IPS-18a (cell line): Measurements from ENCODE around the gene ZNF3.

ENCODE experiments used
- H3K27ac ChIP-seq: one replicate; pipeline ENCODE4 v1.5.1; 2013; ENCODE audit warnings: low read length
- H3K27me3 ChIP-seq: one replicate; pipeline ENCODE4 v1.6.1; 2013; ENCODE audit warnings: mild to moderate bottlenecking, low read length; ENCODE audit not compliant: control insufficient read depth, insufficient read depth
- H3K36me3 ChIP-seq: one replicate; pipeline ENCODE4 v1.6.1; 2013; ENCODE audit warnings: low read depth, low read length; ENCODE audit not compliant: control insufficient read depth
- H3K4me1 ChIP-seq: one replicate; pipeline ENCODE4 v1.6.1; 2013; ENCODE audit warnings: low read depth, low read length; ENCODE audit not compliant: control insufficient read depth
- H3K4me3 ChIP-seq: one replicate; pipeline ENCODE4 v1.5.1; 2013; ENCODE audit warnings: low read length
- H3K9ac ChIP-seq: one replicate; pipeline ENCODE4 v1.6.1; 2013; ENCODE audit warnings: mild to moderate bottlenecking, low read length, moderate library complexity
- H3K9me3 ChIP-seq: one replicate; pipeline ENCODE4 v1.6.1; 2013; ENCODE audit warnings: low read depth, low read length; ENCODE audit not compliant: control insufficient read depth

The ZNF3 gene

GRCh38 chr7:100034871-100035510 is 46.5 kb downstream of the ZNF3 start:
- Histone ChIP-seq H3K27ac (no peak overlapping the region), H3K9ac (no peak overlapping the region), H3K27me3 (no peaks in the 10 kb centered on the region), H3K36me3 (peaks cover 53% of the 10 kb centered on the region), H3K4me1 (no peaks in the 10 kb centered on the region), H3K9me3 (no peaks in the 10 kb centered on the region), H3K4me3 (no peak overlapping the region)

- Histone ChIP-seq H3K27me3 (no peaks in the 10 kb centered on the region), H3K9ac (no peak overlapping the region), H3K9me3 (no peaks in the 10 kb centered on the region), H3K36me3 (peaks cover 59% of the 10 kb centered on the region), H3K4me3 (no peak overlapping the region), H3K4me1 (no peaks in the 10 kb centered on the region), H3K27ac (no peak overlapping the region)
Observed at GRCh38 chr7:100033526-100033925, 48.0 kb downstream of the ZNF3 start.

DNA sequence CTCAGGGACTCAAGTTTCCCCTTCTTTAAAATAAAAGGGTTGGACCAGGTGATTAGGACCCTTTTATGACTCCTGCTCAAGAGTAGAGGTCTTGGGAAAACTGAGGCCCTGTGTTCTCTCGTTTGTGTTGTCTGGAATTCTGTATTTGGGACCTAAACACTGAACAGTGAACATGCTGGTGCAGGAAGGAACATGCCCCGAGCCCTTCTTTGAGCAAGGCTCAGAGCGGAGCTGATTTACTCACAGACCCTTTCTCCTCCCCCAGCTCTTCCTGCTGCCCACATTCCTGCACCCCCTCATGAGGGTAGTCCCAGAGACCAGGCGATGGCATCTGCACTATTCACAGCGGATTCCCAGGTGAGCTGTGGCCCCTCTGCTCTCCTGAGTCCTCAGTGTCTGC is 51.9 kb downstream of the ZNF3 start:
- H3K27me3 ChIP-seq, result no peaks in the 10 kb centered on the region
- H3K27ac ChIP-seq, result no peak overlapping the region
- H3K9me3 ChIP-seq, result no peaks in the 10 kb centered on the region
- H3K9ac ChIP-seq, result no peak overlapping the region
- H3K36me3 ChIP-seq, result peaks cover 59% of the 10 kb centered on the region
- H3K4me1 ChIP-seq, result no peaks in the 10 kb centered on the region
- no peak overlapping the region for H3K4me3 ChIP-seq

GRCh38 chr7:100027197-100027596 is 54.3 kb downstream of the ZNF3 start:
- Histone ChIP-seq H3K4me1 (no peaks in the 10 kb centered on the region), H3K4me3 (no peak overlapping the region), H3K9ac (no peak overlapping the region), H3K27ac (no peak overlapping the region), H3K9me3 (no peaks in the 10 kb centered on the region), H3K36me3 (peaks cover 61% of the 10 kb centered on the region), H3K27me3 (no peaks in the 10 kb centered on the region)

GRCh38 chr7:100024020-100024619 is 57.4 kb downstream of the ZNF3 start:
- Histone ChIP-seq H3K36me3 (peaks cover 45% of the 10 kb centered on the region), H3K4me3 (no peak overlapping the region), H3K27me3 (no peaks in the 10 kb centered on the region), H3K4me1 (no peaks in the 10 kb centered on the region), H3K9me3 (no peaks in the 10 kb centered on the region), H3K27ac (no peak overlapping the region), H3K9ac (no peak overlapping the region)

GRCh38 chr7:100023526-100023925 is 58.0 kb downstream of the ZNF3 start:
- Histone ChIP-seq H3K9me3 (no peaks in the 10 kb centered on the region), H3K27me3 (no peaks in the 10 kb centered on the region), H3K27ac (no peak overlapping the region), H3K9ac (no peak overlapping the region), H3K4me3 (no peak overlapping the region), H3K4me1 (no peaks in the 10 kb centered on the region), H3K36me3 (peaks cover 49% of the 10 kb centered on the region)

DNA sequence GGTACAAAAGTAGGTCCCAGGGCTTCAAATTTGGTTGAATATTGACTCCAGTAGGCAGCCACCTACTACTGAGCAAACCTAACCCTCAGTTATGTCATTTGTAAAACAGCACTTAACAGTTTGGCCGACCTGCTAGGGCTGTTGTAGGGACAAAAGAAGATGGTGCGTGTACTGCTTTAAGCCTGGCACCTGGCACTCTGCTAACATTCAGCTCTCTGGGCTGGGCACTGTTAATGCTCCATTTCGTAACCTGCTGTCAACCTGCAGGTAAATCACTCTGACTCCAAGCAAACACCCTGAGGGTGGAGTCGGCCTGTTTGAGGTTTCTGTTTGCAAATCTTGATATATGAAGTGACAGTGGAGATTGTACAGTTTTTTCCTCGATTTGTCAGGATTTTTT is 58.9 kb downstream of the ZNF3 start:
- Histone ChIP-seq H3K36me3 (peaks cover 49% of the 10 kb centered on the region), H3K9me3 (no peaks in the 10 kb centered on the region), H3K4me3 (no peak overlapping the region), H3K4me1 (no peaks in the 10 kb centered on the region), H3K9ac (no peak overlapping the region), H3K27ac (no peak overlapping the region), H3K27me3 (no peaks in the 10 kb centered on the region)

GRCh38 chr7:100021297-100021696 is 60.2 kb downstream of the ZNF3 start:
- H3K9me3 ChIP-seq, result no peaks in the 10 kb centered on the region
- H3K27me3 ChIP-seq, result no peaks in the 10 kb centered on the region
- H3K36me3 ChIP-seq, result peaks cover 41% of the 10 kb centered on the region
- H3K4me1 ChIP-seq, result peaks cover 6% of the 10 kb centered on the region
- H3K4me3 ChIP-seq, result no peak overlapping the region
- no peak overlapping the region for H3K27ac ChIP-seq
- no peak overlapping the region for H3K9ac ChIP-seq
